Activated CD4-positive, CD25-positive, alpha-beta regulatory T cell (primary cell): ENCODE results near the gene KCNJ11.

ENCODE experiments used
- DNase-seq, 4 experiments: peaks; one replicate each; lab custom pipeline; 2025; lab: John Stamatoyannopoulos, UW

The KCNJ11 gene

GRCh38 chr11:17408641-17409040, 20.2 kb upstream of the KCNJ11 start:
- no peak for DNase-seq

- no peak for DNase-seq
Measured at GRCh38 chr11:17408026-17408425, 19.6 kb upstream of the KCNJ11 start.

GRCh38 chr11:17407575-17407974, 19.1 kb upstream of the KCNJ11 start:
- DNase-seq, result no peak

GRCh38 chr11:17406818-17407149, 18.3 kb upstream of the KCNJ11 start:
- DNase-seq, result no peak

GRCh38 chr11:17406082-17406817, 17.8 kb upstream of the KCNJ11 start:
- no peak for DNase-seq

- DNase-seq, result no peak
Measured at GRCh38 chr11:17405232-17406005, 17.0 kb upstream of the KCNJ11 start.

- no peak for DNase-seq
Measured at GRCh38 chr11:17403980-17404759, 15.7 kb upstream of the KCNJ11 start.

GRCh38 chr11:17402486-17402885, 14.0 kb upstream of the KCNJ11 start:
- DNase-seq, result no peak

GRCh38 chr11:17401841-17402240, 13.4 kb upstream of the KCNJ11 start:
- no peak for DNase-seq

- DNase-seq, result no peak
Measured at GRCh38 chr11:17401316-17401715, 12.9 kb upstream of the KCNJ11 start.

GRCh38 chr11:17400048-17400775, 11.8 kb upstream of the KCNJ11 start:
- no peak for DNase-seq

GRCh38 chr11:17399236-17399635, 10.8 kb upstream of the KCNJ11 start:
- no peak for DNase-seq

- DNase-seq, result no peak
Measured at GRCh38 chr11:17397311-17398002, 9.0 kb upstream of the KCNJ11 start.

- no peak for DNase-seq
Measured at GRCh38 chr11:17396598-17397310, 8.3 kb upstream of the KCNJ11 start.

- DNase-seq, result no peak
Measured at GRCh38 chr11:17395978-17396377, 7.5 kb upstream of the KCNJ11 start.

GRCh38 chr11:17395554-17395961, 7.1 kb upstream of the KCNJ11 start:
- DNase-seq, result no peak

GRCh38 chr11:17394743-17395390, 6.4 kb upstream of the KCNJ11 start:
- DNase-seq, result no peak

- DNase-seq, result no peak
Measured at GRCh38 chr11:17393472-17393871, 5.0 kb upstream of the KCNJ11 start.

- no peak for DNase-seq
Measured at GRCh38 chr11:17392872-17393271, 4.4 kb upstream of the KCNJ11 start.
